SK-N-SH (cell line): ENCODE data around the gene STARD7. TPM values are rescaled to one million over a fixed set of nuclear protein-coding genes. Genes with fewer than 3 reads are reported as not detected.

Experiments used
- CTCF ChIA-PET: fragments of 300-600, 350-600 bp; formaldehyde crosslinking; extraction: SDS; loops from one replicate; lab custom pipeline; 2021; lab: Yijun Ruan, JAX
- POLR2A ChIA-PET: fragments of 350-600 bp; sonication (Branson Sonifier 250); formaldehyde crosslinking; extraction: SDS; loops from one replicate; lab custom pipeline; 2020; ENCODE audit warnings: antibody characterized with exemption, inconsistent platforms; lab: Yijun Ruan, JAX
- DNase-seq: peaks from one replicate; pipeline ENCODE4 v3.0.0; 2012
- H2AFZ ChIP-seq: fragments of 200-600 bp; sonication (generic); 2 replicates; pipeline ENCODE4 v1.8.1; 2016; ENCODE audit warnings: antibody characterized with exemption, mild to moderate bottlenecking, low read depth
- H3F3A ChIP-seq: fragments of 200-600 bp; sonication (generic); replicated peaks from 2 replicates; pipeline ENCODE3; 2016; ENCODE audit warnings: antibody characterized with exemption, mild to moderate bottlenecking; ENCODE audit not compliant: insufficient read depth
- H3K27ac ChIP-seq, 2 experiments: fragments of 200-500 bp in 1 of 2; fragments of 200-600 bp in 1 of 2; sonication (Bioruptor generic) in 1 of 2; sonication (generic), shearing (Covaris generic) in 1 of 2; 2 replicates each; pipeline versions ENCODE4 v1.5.1 to v1.6.1; 2014 to 2016; ENCODE audit warnings: low read depth in 2 of 2, inconsistent platforms in 1 of 2, low read length in 1 of 2, mild to moderate bottlenecking in 1 of 2, mixed read lengths in 1 of 2
- H3K27me3 ChIP-seq: fragments of 200-600 bp; sonication (generic), shearing (Covaris generic); 2 replicates; pipeline ENCODE4 v1.6.1; 2016; ENCODE audit warnings: mixed run types; ENCODE audit not compliant: insufficient read depth
- H3K36me3 ChIP-seq, 2 experiments: fragments of 200-500 bp in 1 of 2; fragments of 200-600 bp in 1 of 2; sonication (Bioruptor generic) in 1 of 2; sonication (generic) in 1 of 2; replicated peaks in 1 of 2; 2 replicates each; pipeline versions ENCODE3 to v1.5.1; 2014 to 2016; ENCODE audit warnings: low read length in 1 of 2, mild to moderate bottlenecking in 1 of 2; ENCODE audit not compliant: insufficient read depth in 2 of 2, control insufficient read depth in 1 of 2
- H3K4me1 ChIP-seq, 2 experiments: fragments of 200-500 bp in 1 of 2; fragments of 200-600 bp in 1 of 2; sonication (Bioruptor generic) in 1 of 2; sonication (generic), shearing (Covaris generic) in 1 of 2; 2 replicates each; pipeline versions ENCODE4 v1.5.1 to v1.6.1; 2014 to 2016; ENCODE audit warnings: low read depth in 1 of 2, low read length in 1 of 2, mixed run types in 1 of 2; ENCODE audit not compliant: insufficient read depth in 2 of 2, control insufficient read depth in 1 of 2
- H3K4me2 ChIP-seq: fragments of 200-600 bp; sonication (generic), shearing (Covaris generic); 2 replicates; pipeline ENCODE4 v1.6.1; 2017; ENCODE audit warnings: mixed run types
- H3K4me3 ChIP-seq, 2 experiments: fragments of 200-500 bp in 1 of 2; fragments of 200-600 bp in 1 of 2; sonication (Bioruptor generic) in 1 of 2; sonication (generic), shearing (Covaris generic) in 1 of 2; 2 replicates each; pipeline versions ENCODE4 v1.5.1 to v1.8.1; 2014 to 2016; ENCODE audit warnings: low read depth in 2 of 2, inconsistent platforms in 1 of 2, low read length in 1 of 2, mild to moderate bottlenecking in 1 of 2, mixed read lengths in 1 of 2, moderate library complexity in 1 of 2
- H3K79me2 ChIP-seq: fragments of 200-600 bp; sonication (generic); 2 replicates; pipeline ENCODE4 v1.8.1; 2017; ENCODE audit warnings: mild to moderate bottlenecking; ENCODE audit not compliant: insufficient read depth
- H3K9ac ChIP-seq: fragments of 200-600 bp; sonication (generic); 2 replicates; pipeline ENCODE4 v1.6.1; 2017; ENCODE audit warnings: mixed run types
- H3K9me2 ChIP-seq: fragments of 200-600 bp; sonication (generic); 2 replicates; pipeline ENCODE4 v1.6.1; 2017; ENCODE audit warnings: mixed run types
- H3K9me3 ChIP-seq: fragments of 200-600 bp; sonication (generic); 2 replicates; pipeline ENCODE4 v1.6.1; 2017; ENCODE audit warnings: mixed run types, mild to moderate bottlenecking, moderate library complexity
- H4K20me1 ChIP-seq: fragments of 200-600 bp; sonication (generic); 2 replicates; pipeline ENCODE4 v1.6.1; 2017; ENCODE audit warnings: mild to moderate bottlenecking, mixed run types; ENCODE audit not compliant: insufficient read depth
- CHD2 ChIP-seq: fragments of 150-350 bp; IDR thresholded peaks from 2 replicates; pipeline ENCODE4 v1.6.1; 2018; ENCODE audit warnings: low read length; ENCODE audit not compliant: partially characterized antibody
- FOSL2 ChIP-seq: IDR thresholded peaks from 2 replicates; pipeline ENCODE4 v1.4.0; 2012; ENCODE audit warnings: low read depth, mild to moderate bottlenecking, moderate library complexity, borderline replicate concordance
- FOXJ3 ChIP-seq: sonication (generic); formaldehyde crosslinking; IDR thresholded peaks from 2 replicates; pipeline ENCODE4 v1.5.1; 2020; ENCODE audit warnings: mild to moderate bottlenecking, missing genetic modification reagents
- FOXM1 ChIP-seq: IDR thresholded peaks from 2 replicates; pipeline ENCODE4 v1.4.0; 2012; ENCODE audit warnings: low read depth, mild to moderate bottlenecking
- GABPA ChIP-seq: IDR thresholded peaks from 2 replicates; pipeline ENCODE4 v1.4.0; 2012; ENCODE audit warnings: low read depth, mild to moderate bottlenecking
- JUND ChIP-seq: IDR thresholded peaks from 2 replicates; pipeline ENCODE4 v1.4.0; 2012
- NFIC ChIP-seq: IDR thresholded peaks from 2 replicates; pipeline ENCODE4 v1.4.0; 2012; ENCODE audit warnings: borderline replicate concordance
- POLR2AphosphoS5 ChIP-seq: IDR thresholded peaks from 2 replicates; pipeline ENCODE4 v1.6.1; 2012; ENCODE audit warnings: low read depth, low read length
- SIN3A ChIP-seq: IDR thresholded peaks from 2 replicates; pipeline ENCODE4 v1.6.1; 2012; ENCODE audit warnings: low read depth, mild to moderate bottlenecking, low read length, moderate library complexity, borderline replicate concordance
- SMC3 ChIP-seq: IDR thresholded peaks from 2 replicates; pipeline ENCODE4 v1.6.1; 2012; ENCODE audit warnings: low read depth, low read length, improper control_type of control experiment
- YY1 ChIP-seq: IDR thresholded peaks from 2 replicates; pipeline ENCODE4 v1.4.0; 2012; ENCODE audit warnings: low read depth, mild to moderate bottlenecking
- WGBS: methylation state at CpG from one replicate; pipeline ENCODE4 v1.1.6; 2017; ENCODE audit warnings: low lambda C conversion rate; 5-methylcytosine and 5-hydroxymethylcytosine counted together
- polyA plus RNA-seq, 3 experiments: library from polyadenylated mRNA; depleted of rRNA; stranded (reverse); fragments of >200 nt; gene quantifications; 2 replicates each; pipeline ENCODE4 v1.2.3, GENCODE V29; 2012
- TF ChIP-seq, protein P1 (sequence below): fragments of 200-600 bp; sonication (generic); IDR thresholded peaks from 2 replicates; pipeline ENCODE4 v1.6.1; 2017; ENCODE audit warnings: antibody characterized with exemption, mild to moderate bottlenecking, moderate library complexity
- TF ChIP-seq, protein P2 (sequence below): fragments of 150-350 bp; IDR thresholded peaks from 2 replicates; pipeline ENCODE4 v1.6.1; 2016; ENCODE audit warnings: mild to moderate bottlenecking, low read depth, low read length
- TF ChIP-seq, protein P3 (sequence below): IDR thresholded peaks from 2 replicates; pipeline ENCODE4 v1.4.0; 2012; ENCODE audit warnings: low read depth, borderline replicate concordance
- TF ChIP-seq, protein P4 (sequence below): IDR thresholded peaks from 2 replicates; pipeline ENCODE4 v1.6.1; 2012; ENCODE audit warnings: mild to moderate bottlenecking, low read depth, low read length, moderate library complexity
- TF ChIP-seq, protein P5 (sequence below): IDR thresholded peaks from 2 replicates; pipeline ENCODE4 v1.4.0; 2012; ENCODE audit warnings: low read depth, borderline replicate concordance
- TF ChIP-seq, protein P6 (sequence below): fragments of 150-350 bp; IDR thresholded peaks from 2 replicates; pipeline ENCODE4 v1.6.1; 2017; ENCODE audit warnings: antibody characterized with exemption, low read length, low read depth, borderline replicate concordance
- TF ChIP-seq, protein P7 (sequence below): IDR thresholded peaks from 2 replicates; pipeline ENCODE4; 2012

STARD7 gene
- polyA plus RNA-seq, 1 of the 3 experiments (the other 2 are of a cell fraction), result 36.1 TPM

DNA sequence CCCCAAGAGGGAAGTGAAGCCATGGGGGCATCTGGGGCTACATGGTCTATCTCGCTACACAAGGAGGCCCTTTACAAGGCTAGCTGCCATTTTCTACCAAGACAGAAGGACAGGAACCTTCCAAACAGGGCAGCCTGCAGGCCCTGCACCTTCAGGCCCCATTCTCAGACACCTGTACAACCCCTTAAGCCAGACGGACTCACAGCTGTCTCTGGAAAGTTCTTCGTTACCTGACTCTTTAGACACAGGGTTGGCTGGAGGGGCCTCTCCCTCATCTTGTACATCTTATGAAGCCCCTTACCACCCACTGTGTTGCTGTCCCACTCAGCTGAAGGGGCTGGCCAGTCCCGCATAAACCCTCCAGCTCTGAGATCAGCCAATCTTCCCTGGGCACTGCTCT, 40.0 kb upstream of the STARD7 start:
- no peak overlapping the region for H3K9ac ChIP-seq
- H3F3A ChIP-seq, result peaks cover 27% of the 10 kb centered on the region
- ChIA-PET CTCF (interaction anchor here (0.6 to 1.4 kb wide), 3 partner anchors 12 to 121 kb away, joined by 3 to 8 read pairs (median 3); no protein-coding TSS in a partner anchor), POLR2A (interaction anchor here (1.1 kb wide), 1 partner anchor 146 kb away, joined by 4 read pairs; no protein-coding TSS in a partner anchor)
- DNase-seq, result no peak
- no peaks in the 10 kb centered on the region for H3K9me2 ChIP-seq
- no peak overlapping the region for H3K4me2 ChIP-seq
- peaks cover 10% of the 10 kb centered on the region; the same call in 1 of the 2 replicates for H3K79me2 ChIP-seq
- H4K20me1 ChIP-seq, result no peaks in the 10 kb centered on the region
- H3K36me3 ChIP-seq, result peaks cover 12 to 14% of the 10 kb centered on the region in 2 experiments
- peaks cover 21 to 22% of the 10 kb centered on the region in 2 experiments; a peak in 3 of 4 replicates for H3K4me1 ChIP-seq
- H3K27me3 ChIP-seq, result no peaks in the 10 kb centered on the region
- no peaks in the 10 kb centered on the region for H3K9me3 ChIP-seq
- no peak for TF ChIP-seq FOXM1
- TF ChIP-seq YY1, result no peak
- TF ChIP-seq CHD2, result no peak
- TF ChIP-seq, protein P1, sequence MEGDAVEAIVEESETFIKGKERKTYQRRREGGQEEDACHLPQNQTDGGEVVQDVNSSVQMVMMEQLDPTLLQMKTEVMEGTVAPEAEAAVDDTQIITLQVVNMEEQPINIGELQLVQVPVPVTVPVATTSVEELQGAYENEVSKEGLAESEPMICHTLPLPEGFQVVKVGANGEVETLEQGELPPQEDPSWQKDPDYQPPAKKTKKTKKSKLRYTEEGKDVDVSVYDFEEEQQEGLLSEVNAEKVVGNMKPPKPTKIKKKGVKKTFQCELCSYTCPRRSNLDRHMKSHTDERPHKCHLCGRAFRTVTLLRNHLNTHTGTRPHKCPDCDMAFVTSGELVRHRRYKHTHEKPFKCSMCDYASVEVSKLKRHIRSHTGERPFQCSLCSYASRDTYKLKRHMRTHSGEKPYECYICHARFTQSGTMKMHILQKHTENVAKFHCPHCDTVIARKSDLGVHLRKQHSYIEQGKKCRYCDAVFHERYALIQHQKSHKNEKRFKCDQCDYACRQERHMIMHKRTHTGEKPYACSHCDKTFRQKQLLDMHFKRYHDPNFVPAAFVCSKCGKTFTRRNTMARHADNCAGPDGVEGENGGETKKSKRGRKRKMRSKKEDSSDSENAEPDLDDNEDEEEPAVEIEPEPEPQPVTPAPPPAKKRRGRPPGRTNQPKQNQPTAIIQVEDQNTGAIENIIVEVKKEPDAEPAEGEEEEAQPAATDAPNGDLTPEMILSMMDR, result no peak
- TF ChIP-seq, protein P2, sequence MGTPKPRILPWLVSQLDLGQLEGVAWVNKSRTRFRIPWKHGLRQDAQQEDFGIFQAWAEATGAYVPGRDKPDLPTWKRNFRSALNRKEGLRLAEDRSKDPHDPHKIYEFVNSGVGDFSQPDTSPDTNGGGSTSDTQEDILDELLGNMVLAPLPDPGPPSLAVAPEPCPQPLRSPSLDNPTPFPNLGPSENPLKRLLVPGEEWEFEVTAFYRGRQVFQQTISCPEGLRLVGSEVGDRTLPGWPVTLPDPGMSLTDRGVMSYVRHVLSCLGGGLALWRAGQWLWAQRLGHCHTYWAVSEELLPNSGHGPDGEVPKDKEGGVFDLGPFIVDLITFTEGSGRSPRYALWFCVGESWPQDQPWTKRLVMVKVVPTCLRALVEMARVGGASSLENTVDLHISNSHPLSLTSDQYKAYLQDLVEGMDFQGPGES, result no peak
- TF ChIP-seq, protein P3, sequence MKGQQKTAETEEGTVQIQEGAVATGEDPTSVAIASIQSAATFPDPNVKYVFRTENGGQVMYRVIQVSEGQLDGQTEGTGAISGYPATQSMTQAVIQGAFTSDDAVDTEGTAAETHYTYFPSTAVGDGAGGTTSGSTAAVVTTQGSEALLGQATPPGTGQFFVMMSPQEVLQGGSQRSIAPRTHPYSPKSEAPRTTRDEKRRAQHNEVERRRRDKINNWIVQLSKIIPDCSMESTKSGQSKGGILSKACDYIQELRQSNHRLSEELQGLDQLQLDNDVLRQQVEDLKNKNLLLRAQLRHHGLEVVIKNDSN, result no peak
- TF ChIP-seq NFIC, result no peak
- TF ChIP-seq JUND, result no peak
- TF ChIP-seq, protein P4, sequence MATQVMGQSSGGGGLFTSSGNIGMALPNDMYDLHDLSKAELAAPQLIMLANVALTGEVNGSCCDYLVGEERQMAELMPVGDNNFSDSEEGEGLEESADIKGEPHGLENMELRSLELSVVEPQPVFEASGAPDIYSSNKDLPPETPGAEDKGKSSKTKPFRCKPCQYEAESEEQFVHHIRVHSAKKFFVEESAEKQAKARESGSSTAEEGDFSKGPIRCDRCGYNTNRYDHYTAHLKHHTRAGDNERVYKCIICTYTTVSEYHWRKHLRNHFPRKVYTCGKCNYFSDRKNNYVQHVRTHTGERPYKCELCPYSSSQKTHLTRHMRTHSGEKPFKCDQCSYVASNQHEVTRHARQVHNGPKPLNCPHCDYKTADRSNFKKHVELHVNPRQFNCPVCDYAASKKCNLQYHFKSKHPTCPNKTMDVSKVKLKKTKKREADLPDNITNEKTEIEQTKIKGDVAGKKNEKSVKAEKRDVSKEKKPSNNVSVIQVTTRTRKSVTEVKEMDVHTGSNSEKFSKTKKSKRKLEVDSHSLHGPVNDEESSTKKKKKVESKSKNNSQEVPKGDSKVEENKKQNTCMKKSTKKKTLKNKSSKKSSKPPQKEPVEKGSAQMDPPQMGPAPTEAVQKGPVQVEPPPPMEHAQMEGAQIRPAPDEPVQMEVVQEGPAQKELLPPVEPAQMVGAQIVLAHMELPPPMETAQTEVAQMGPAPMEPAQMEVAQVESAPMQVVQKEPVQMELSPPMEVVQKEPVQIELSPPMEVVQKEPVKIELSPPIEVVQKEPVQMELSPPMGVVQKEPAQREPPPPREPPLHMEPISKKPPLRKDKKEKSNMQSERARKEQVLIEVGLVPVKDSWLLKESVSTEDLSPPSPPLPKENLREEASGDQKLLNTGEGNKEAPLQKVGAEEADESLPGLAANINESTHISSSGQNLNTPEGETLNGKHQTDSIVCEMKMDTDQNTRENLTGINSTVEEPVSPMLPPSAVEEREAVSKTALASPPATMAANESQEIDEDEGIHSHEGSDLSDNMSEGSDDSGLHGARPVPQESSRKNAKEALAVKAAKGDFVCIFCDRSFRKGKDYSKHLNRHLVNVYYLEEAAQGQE, result no peak
- TF ChIP-seq, protein P5, sequence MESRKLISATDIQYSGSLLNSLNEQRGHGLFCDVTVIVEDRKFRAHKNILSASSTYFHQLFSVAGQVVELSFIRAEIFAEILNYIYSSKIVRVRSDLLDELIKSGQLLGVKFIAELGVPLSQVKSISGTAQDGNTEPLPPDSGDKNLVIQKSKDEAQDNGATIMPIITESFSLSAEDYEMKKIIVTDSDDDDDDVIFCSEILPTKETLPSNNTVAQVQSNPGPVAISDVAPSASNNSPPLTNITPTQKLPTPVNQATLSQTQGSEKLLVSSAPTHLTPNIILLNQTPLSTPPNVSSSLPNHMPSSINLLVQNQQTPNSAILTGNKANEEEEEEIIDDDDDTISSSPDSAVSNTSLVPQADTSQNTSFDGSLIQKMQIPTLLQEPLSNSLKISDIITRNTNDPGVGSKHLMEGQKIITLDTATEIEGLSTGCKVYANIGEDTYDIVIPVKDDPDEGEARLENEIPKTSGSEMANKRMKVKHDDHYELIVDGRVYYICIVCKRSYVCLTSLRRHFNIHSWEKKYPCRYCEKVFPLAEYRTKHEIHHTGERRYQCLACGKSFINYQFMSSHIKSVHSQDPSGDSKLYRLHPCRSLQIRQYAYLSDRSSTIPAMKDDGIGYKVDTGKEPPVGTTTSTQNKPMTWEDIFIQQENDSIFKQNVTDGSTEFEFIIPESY, result no peak
- no peak for TF ChIP-seq SMC3
- TF ChIP-seq FOXJ3 (CRISPR knock-in tag), result no peak
- TF ChIP-seq, protein P6, sequence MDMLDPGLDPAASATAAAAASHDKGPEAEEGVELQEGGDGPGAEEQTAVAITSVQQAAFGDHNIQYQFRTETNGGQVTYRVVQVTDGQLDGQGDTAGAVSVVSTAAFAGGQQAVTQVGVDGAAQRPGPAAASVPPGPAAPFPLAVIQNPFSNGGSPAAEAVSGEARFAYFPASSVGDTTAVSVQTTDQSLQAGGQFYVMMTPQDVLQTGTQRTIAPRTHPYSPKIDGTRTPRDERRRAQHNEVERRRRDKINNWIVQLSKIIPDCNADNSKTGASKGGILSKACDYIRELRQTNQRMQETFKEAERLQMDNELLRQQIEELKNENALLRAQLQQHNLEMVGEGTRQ, result no peak
- no peak for TF ChIP-seq FOSL2
- TF ChIP-seq SIN3A, result no peak
- no peak for TF ChIP-seq POLR2AphosphoS5
- TF ChIP-seq, protein P7, sequence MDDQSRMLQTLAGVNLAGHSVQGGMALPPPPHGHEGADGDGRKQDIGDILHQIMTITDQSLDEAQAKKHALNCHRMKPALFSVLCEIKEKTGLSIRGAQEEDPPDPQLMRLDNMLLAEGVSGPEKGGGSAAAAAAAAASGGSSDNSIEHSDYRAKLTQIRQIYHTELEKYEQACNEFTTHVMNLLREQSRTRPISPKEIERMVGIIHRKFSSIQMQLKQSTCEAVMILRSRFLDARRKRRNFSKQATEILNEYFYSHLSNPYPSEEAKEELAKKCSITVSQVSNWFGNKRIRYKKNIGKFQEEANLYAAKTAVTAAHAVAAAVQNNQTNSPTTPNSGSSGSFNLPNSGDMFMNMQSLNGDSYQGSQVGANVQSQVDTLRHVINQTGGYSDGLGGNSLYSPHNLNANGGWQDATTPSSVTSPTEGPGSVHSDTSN, result no peak
- TF ChIP-seq GABPA, result no peak
- WGBS, result 100% methylated on average over 4 of the region's 4 CpGs
- H3K27ac ChIP-seq, result peak overlapping the region in 1 of 2 experiments; percentile 4; a peak in 1 of 4 replicates
- H2AFZ ChIP-seq, result no peak overlapping the region
- no peak overlapping the region for H3K4me3 ChIP-seq
